Cardiac fibroblast (primary cell): ENCODE data around the gene DNAJB13.

Experiments used
- DNase-seq, 2 donors: peaks; one replicate each; pipeline versions ENCODE4 v3.0.0 to v3.0.0-alpha.2; 2010; ENCODE audit warnings: low read depth in 2 of 2
- H3K4me3 ChIP-seq, 2 donors: replicated peaks in 1 of 2; 1 replicate in 1 of 2; 2 replicates in 1 of 2; pipeline ENCODE4 v1.5.1; 2011; ENCODE audit warnings: low read depth in 2 of 2, low read length in 2 of 2, mild to moderate bottlenecking in 2 of 2, moderate library complexity in 1 of 2
- CTCF ChIP-seq: IDR thresholded peaks from one replicate; pipeline ENCODE4 v1.5.1; 2011; ENCODE audit warnings: low read depth, mild to moderate bottlenecking, low read length, inconsistent platforms

The DNAJB13 gene

GRCh38 chr11:74005721-74006517 lies 55.1 kb downstream of the DNAJB13 start:
- TF ChIP-seq CTCF = no peak
- no peak for DNase-seq
- no peak overlapping the region for H3K4me3 ChIP-seq

GRCh38 chr11:74006743-74007304 lies 56.0 kb downstream of the DNAJB13 start:
- DNase-seq = no peak
- no peak overlapping the region for H3K4me3 ChIP-seq

GRCh38 chr11:74007691-74008372 lies 57.0 kb downstream of the DNAJB13 start:
- no peak for DNase-seq
- TF ChIP-seq CTCF = no peak
- H3K4me3 ChIP-seq = no peak overlapping the region

More at GRCh38 chr11:74006743-74007304, 56.0 kb downstream of the DNAJB13 start:
- no peak for TF ChIP-seq CTCF

DNA sequence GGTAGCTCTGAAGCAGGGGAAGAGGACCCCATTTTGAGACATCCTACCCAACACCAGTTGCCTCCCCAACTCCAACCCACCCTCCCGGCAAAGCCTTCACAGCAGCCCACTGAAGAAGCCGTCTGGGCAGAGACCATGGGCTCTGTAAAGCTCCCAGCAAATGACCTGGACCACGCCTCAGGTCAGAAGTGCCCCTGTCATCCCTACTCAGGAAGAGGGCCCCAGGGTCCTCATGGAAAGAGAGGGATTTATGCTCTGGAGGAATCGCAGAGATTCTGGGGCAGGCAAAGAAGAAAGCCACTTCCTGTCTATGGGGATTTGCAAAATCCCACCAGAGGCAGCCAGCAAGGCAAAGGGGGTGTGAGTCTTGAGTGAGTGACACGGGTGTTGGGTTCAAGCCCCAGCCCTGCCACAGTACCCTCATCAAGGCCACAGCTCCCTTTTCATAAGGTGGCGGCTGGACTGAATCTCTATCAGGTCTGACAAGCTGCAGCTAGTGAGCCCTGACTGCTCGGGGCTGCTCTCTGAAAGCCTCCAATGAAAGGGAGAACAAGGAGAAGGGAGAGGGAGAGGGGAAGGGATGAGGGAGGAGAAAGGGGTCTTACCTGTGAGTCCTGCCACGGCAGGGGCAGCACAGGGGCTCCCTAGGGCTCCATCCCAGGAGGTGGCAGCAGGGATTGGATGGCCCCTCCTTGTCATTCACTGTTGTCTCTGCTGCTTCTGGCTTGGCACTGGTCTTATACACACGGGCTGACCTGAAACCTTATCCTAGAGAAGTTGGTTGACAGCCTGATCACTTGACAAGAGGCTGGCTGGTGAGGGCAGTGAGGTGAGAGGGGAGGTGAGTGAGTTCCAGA lies 57.8 kb downstream of the DNAJB13 start, which contains the start of gene UCP3:
Gene UCP3 (minus strand): TSS at position 713 of the 857 bp plus-strand sequence. CDS start 2,043 bp downstream, outside the sequence.
- no peak for TF ChIP-seq CTCF
- no peak within 1 kb of the TSS for H3K4me3 ChIP-seq

GRCh38 chr11:74009230-74009547 lies 58.4 kb downstream of the DNAJB13 start:
- DNase-seq = no peak
- no peak for TF ChIP-seq CTCF
- H3K4me3 ChIP-seq = no peak overlapping the region

More for the DNA sequence above, 57.8 kb downstream of the DNAJB13 start, which contains the start of gene UCP3:
- no peak for DNase-seq

DNA sequence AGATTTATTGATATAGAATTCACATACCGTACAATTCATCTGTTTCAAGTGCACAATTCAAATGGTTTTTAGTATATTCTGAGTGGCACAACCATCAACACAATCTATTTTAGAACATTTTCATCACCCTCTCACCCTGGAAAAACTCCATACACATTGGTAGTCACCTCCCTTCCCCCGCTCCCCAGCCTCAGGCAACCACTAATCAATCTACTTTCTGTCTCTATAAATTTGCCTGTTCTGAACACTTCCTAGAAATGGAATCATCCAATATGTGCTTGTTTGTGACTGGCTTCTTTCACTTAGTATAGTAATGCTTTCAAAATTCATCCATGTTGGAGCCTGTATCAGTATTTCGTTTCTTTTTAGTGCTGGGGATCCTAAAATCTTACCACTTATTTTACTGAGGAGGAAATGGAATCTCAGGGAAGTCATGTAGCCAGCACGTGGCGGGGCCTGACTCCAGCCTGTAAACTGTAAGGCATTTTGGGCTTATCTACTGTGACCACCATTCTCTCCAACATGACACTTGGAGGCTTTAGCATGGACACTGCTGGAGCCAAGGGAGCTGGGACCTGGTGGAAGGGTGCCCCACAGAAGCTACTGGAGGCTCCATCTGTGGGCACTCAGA lies 59.0 kb downstream of the DNAJB13 start:
- no peak overlapping the region for H3K4me3 ChIP-seq
- TF ChIP-seq CTCF = no peak
- DNase-seq = no peak
